HL-60 (cell line): Measurements from ENCODE around the gene SNURF.

Experiments used
- CTCF ChIP-seq: IDR thresholded peaks from one replicate; pipeline ENCODE4 v1.5.1; 2011; ENCODE audit warnings: low read length, control low read depth, inconsistent platforms; ENCODE audit not compliant: insufficient read depth
- POLR2AphosphoS5 ChIP-seq: IDR thresholded peaks from 2 replicates; pipeline ENCODE4 v1.6.1; 2012; ENCODE audit warnings: low read depth

GRCh38 chr15:24971052-24971451, 16.3 kb downstream of the SNURF start:
- TF ChIP-seq CTCF (no peak), POLR2AphosphoS5 (no peak)
